GM21526 (cell line): ENCODE data around the gene NPNT.

ENCODE experiments used
- ATAC-seq: cut with Tn5 transposase; IDR thresholded peaks from one replicate; pipeline ENCODE4 v1.9.1; 2021; ENCODE audit warnings: moderate library complexity; ENCODE audit not compliant: unreplicated experiment, low FRiP score

The NPNT gene

GRCh38 chr4:106010761-106011160 lies 115.5 kb downstream of the NPNT start:
- no peak for ATAC-seq

- no peak for ATAC-seq
These were observed 116.1 kb downstream of the NPNT start for GRCh38 chr4:106011387-106011786.

DNA sequence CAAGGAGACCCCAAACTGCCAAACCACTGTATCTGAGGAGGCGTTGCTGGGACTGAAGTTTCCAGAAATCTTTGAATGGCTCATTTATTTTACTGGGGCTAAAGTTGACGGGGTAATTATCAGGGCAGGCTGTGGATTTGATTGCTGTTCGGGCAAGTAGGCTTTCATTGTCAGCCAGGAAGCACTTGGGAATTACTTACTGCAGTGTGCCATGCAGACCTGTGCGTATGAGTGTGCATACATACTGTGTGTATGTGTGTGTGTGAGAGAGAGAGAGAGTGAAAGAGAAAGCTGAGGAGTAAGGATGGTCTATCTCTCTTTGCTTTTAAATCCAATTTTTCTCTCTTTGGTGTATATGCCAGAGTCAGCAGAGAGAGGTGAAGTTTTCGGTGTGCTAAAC lies 122.7 kb downstream of the NPNT start:
- ATAC-seq = no peak

GRCh38 chr4:106019771-106020170 lies 124.5 kb downstream of the NPNT start:
- no peak for ATAC-seq
